Fibroblast of pulmonary artery (primary cell): ENCODE measurements around the gene TRIP6.

Source experiments
- DNase-seq: peaks from one replicate; pipeline ENCODE4 v3.0.0-alpha.2; 2010; ENCODE audit warnings: low read depth
- H3K4me3 ChIP-seq: replicated peaks from 2 replicates; pipeline ENCODE4 v1.5.1; 2011; ENCODE audit warnings: low read depth, mild to moderate bottlenecking, control low read depth, low read length, moderate library complexity
- CTCF ChIP-seq: IDR thresholded peaks from 2 replicates; pipeline ENCODE4 v1.5.1; 2011; ENCODE audit warnings: mild to moderate bottlenecking, control low read depth, low read length, inconsistent platforms; ENCODE audit errors: missing control alignments

The TRIP6 gene

GRCh38 chr7:100867040-100867775 is at the start of gene TRIP6:
TRIP6 (plus strand) TSS chr7:100867387; CDS start chr7:100867498, 111 bp downstream.
- peak within 1 kb of the TSS; percentile 94 for H3K4me3 ChIP-seq
- TF ChIP-seq CTCF: no peak
- peak; percentile 90 for DNase-seq

DNA sequence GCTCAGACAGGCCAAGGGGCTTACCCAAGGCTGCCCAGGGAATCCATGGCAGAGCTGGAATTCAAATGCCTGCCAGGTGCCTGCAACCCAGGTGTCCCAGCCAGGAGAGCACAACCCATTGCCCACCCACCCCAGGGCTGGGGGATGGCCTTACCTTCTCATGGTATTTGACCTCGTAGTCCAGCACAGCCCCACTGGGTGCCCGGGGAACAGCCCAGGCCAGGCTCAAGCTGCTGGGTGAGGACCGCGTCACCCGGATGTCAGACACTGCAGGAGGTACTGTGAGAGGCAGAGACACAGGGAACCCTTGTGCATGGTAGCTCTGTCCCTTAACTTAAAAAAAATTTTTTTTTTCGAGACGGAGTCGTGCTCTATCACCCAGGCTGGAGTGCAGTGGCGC is 48.8 kb upstream of the TRIP6 start:
- no peak for TF ChIP-seq CTCF
- H3K4me3 ChIP-seq: no peak overlapping the region
- no peak for DNase-seq

DNA sequence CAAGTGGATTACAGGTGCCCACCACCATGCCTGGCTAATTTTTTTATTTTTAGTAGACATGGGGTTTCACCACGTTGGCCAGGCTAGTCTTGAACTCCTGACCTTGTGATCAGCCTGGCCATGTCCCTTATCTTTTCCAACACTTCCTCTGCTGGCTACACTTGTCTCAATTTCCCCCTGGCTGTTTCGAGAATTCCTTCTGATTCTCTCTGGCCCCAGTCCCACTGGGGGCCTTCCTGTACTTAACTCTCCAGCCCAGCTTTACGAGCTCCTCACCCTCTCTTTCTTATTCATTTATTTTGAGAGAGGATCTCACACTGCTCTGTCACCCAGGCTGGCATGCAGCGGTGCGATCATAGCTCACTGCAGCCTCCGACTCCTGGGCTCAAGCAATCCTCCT is 48.4 kb upstream of the TRIP6 start:
- TF ChIP-seq CTCF: no peak
- H3K4me3 ChIP-seq: no peak overlapping the region
- no peak for DNase-seq

- TF ChIP-seq CTCF: no peak
- H3K4me3 ChIP-seq: no peak overlapping the region
- DNase-seq: no peak
These were observed 47.6 kb upstream of the TRIP6 start for GRCh38 chr7:100819586-100819985.

DNA sequence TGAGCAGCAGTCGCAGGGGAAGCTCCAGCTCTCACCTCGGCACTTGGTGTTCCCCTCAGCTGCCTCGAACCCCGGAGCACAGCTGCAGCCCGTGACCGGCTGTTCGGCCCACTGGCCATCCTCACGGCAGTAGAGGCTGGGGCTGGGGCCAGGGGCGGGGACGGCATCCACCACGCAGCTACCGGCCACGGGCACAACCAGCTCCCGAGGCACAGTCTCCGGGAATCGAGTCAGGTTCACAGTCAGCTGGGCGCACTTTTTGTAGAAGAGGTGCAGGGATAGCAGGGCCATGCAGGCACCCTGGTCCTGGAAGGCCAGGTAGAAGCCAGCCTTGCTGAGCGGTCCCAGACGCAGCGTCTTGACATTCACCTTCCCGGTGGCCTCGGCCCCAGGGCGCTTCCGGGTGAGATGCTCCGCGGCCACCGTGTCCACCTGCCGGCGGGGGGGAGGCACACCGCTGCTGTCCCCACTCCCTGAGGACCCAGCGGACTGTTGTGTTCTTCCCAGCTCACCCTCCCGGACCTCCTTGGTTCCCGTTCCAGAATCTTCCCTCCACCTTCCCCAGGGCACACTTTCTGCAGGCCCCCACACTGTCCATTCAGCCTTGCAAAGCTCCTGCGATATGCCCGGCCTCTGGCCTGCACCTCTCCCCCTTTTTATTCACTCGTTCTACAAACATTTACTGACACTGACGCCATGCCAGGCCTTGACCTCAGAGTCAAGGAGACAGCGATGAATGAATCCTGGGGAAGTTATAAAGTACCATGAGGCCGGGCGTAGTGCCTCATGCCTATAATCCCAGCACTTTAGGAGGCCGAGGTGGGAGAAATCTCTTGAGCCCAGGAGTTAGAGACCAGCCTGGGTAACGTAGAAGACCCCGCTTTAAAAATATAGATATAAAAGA is 44.7 kb upstream of the TRIP6 start:
- no peak for TF ChIP-seq CTCF
- H3K4me3 ChIP-seq: no peak overlapping the region
- DNase-seq: no peak

- TF ChIP-seq CTCF: no peak
- no peak overlapping the region for H3K4me3 ChIP-seq
- no peak for DNase-seq
These were observed 44.1 kb upstream of the TRIP6 start for GRCh38 chr7:100823140-100823525.
